Activated CD4-positive, CD25-positive, alpha-beta regulatory T cell (primary cell): Measurements from ENCODE around the gene ZMAT1.
"Not testable (repeated sequence)": the region's sequence is repeated elsewhere in the genome, so short reads cannot be mapped to it uniquely, and the experiment has no call there.

Experiments
- DNase-seq, 4 experiments: peaks; one replicate each; lab custom pipeline; 2025; lab: John Stamatoyannopoulos, UW

The ZMAT1 gene

GRCh38 chrX:101931488-101932248 lies at the start of gene ZMAT1:
TSS of gene ZMAT1 (minus strand) at chrX:101932027. CDS start at chrX:101932008, 19 bp downstream.
- DNase-seq: peak; percentile 71 to 81 (median 80)

- no peak for DNase-seq
Observed at GRCh38 chrX:101977106-101977505, 45.3 kb upstream of the ZMAT1 start.

GRCh38 chrX:101973066-101973465 lies 41.2 kb upstream of the ZMAT1 start:
- no peak for DNase-seq

- not testable (repeated sequence) for DNase-seq
Observed at GRCh38 chrX:101964923-101965539, 33.2 kb upstream of the ZMAT1 start.

GRCh38 chrX:101958139-101958538 lies 26.3 kb upstream of the ZMAT1 start:
- DNase-seq: no peak

DNA sequence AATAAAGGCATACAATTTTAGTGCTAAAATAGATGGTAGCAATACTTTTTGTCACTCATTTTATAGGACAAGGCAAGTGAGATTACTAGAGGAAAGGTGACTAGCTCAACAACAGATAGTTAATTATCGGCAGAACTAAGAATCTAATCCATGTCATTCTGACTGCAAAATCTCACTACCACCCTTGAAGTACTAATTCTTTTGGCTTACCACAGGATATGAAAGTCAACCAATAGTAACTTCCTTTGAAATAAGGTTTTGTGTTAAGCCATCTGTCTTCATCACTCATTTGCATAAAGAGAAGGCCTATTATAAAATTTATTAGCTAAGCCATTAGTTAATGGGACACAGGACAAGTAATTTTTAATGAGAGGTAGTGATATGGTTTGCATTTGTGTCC lies 25.3 kb upstream of the ZMAT1 start:
- no peak for DNase-seq

DNA sequence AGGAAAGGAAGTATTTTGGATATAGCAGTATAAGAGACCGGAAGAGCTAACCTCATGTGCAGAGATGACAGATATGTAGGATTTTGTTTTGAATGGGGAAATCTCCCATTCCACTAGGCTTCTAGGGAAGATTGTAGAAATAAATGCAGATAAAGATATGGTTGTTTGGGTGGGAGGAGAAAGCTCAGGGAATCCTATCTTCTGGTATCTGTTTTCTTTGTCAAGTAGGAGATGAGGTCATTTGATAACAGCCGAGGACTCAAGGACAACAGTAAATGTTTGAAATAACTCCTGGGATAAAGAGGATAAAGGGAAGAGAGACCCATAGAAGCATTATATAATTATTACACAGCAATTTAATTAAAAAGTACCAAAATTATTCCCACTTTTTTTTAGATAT lies 24.7 kb upstream of the ZMAT1 start:
- no peak for DNase-seq

- DNase-seq: no peak
Observed at GRCh38 chrX:101950581-101950980, 18.8 kb upstream of the ZMAT1 start.

GRCh38 chrX:101932249-101932570 lies 383 bp upstream of the ZMAT1 start:
- DNase-seq: no peak

GRCh38 chrX:101931136-101931487 lies 715 bp downstream of the ZMAT1 start:
- no peak for DNase-seq

GRCh38 chrX:101925733-101926132 lies 6.1 kb downstream of the ZMAT1 start:
- DNase-seq: no peak

GRCh38 chrX:101918751-101919150 lies 13.1 kb downstream of the ZMAT1 start:
- no peak for DNase-seq

DNA sequence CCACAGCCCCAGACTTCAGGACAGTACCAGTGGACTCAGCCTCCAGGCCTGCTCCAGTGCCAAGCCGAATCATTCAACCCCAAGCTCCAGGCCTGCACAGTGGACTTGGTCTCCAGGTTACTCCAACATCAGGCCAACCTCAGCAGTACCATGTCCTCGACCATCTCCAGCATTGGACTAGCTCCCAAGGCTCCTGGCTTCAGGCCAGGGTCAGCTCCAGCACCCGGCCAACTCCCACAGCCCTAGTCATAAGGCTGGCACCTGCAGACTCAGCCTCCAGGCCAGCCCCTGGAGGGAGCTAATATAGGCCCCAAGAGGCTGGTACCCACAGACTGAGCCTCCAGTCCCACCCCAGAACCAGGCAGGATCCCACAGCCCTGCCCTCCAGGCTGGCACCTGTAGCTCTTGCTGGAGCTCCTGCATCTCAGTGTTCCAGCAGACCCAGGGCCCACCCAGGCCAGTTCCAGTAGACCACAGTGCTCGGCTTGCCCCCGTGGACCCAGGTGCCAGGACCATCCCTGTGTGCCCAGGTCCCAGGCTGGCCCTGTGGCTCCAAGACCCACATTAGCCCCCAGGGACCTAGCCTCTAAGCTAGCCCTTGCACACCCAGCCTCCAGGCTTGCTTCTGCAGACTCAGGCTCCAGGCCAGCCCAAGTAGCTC lies 25.6 kb downstream of the ZMAT1 start:
- no peak for DNase-seq

DNA sequence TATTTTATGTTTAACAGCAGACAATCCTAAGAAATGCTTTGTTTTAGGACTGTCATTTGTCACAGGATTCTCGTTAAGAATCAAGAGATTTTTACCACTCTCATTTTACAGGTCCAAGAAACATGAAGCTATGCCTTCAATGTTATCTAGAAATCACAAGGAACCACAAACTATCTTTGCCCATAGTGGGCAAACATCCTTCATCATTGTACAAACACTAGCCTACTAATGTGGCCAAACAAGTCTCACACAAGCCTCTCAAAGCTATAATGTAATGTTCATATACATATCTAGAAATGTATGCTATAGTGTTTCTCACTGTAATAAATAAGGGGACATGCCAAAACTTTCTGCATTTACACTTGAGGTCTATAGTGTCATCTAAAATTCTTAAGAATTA lies 26.8 kb downstream of the ZMAT1 start:
- DNase-seq: no peak
